22Rv1 (cell line): ENCODE results near the gene TRMT1.

ENCODE experiments used
- CTCF ChIP-seq: fragments of 450-650 bp; IDR thresholded peaks from 2 replicates; pipeline ENCODE4 v1.5.1; 2017; ENCODE audit warnings: mild to moderate bottlenecking
- ZFX ChIP-seq: fragments of 450-650 bp; IDR thresholded peaks from 2 replicates; pipeline ENCODE4 v1.6.1; 2017; ENCODE audit warnings: antibody characterized with exemption, borderline replicate concordance

GRCh38 chr19:13058951-13059660, 57.4 kb downstream of the TRMT1 start:
- no peak for TF ChIP-seq CTCF
- no peak for TF ChIP-seq ZFX
